Measurements from ENCODE around the gene TCAP.
A peak's percentile ranks its signal among the peaks of the same experiment; 100 is the strongest.

Gene TCAP

GRCh38 chr17:39701012-39701783 is 36.0 kb downstream of the TCAP start:
- H3K9me2 ChIP-seq (replicated peaks; ENCODE audit: insufficient read depth, low read length), result no peaks in the 10 kb centered on the region
- no peaks in the 10 kb centered on the region for H3K36me3 ChIP-seq (replicated peaks; ENCODE audit: insufficient read depth, low read length)
- H3K4me2 ChIP-seq (ENCODE audit: low read depth, low read length), result no peak overlapping the region
- H3K4me1 ChIP-seq (ENCODE audit: low read length), result peaks cover 17% of the 10 kb centered on the region
- no peak overlapping the region for H3K9ac ChIP-seq (ENCODE audit: low read length)
- H3K9me3 ChIP-seq (replicated peaks; ENCODE audit: insufficient read depth, low read length), result no peaks in the 10 kb centered on the region
- TF ChIP-seq EZH2phosphoT487 (IDR thresholded peaks at IDR 0.05; ENCODE audit: low read length), result no peak
- no peak for TF ChIP-seq EZH2 (optimal IDR thresholded peaks at IDR 0.05; ENCODE audit: low read depth, low read length)
- TF ChIP-seq CTCF (IDR thresholded peaks at IDR 0.05; ENCODE audit: low read length), result no peak
- no peaks in the 10 kb centered on the region for H3F3A ChIP-seq (ENCODE audit: insufficient read depth, low read length)
- no peaks in the 10 kb centered on the region for H3K27me3 ChIP-seq (replicated peaks; ENCODE audit: insufficient read depth, low read length)
- DNase-seq, result no peak
- no peak overlapping the region for H3K27ac ChIP-seq (ENCODE audit: low read length)
- H2AFZ ChIP-seq (ENCODE audit: low read length), result no peak overlapping the region
- no peaks in the 10 kb centered on the region for H3K79me2 ChIP-seq (ENCODE audit: low read length)
- no peaks in the 10 kb centered on the region for H4K20me1 ChIP-seq (ENCODE audit: insufficient read depth, low read length)
- H3K4me3 ChIP-seq (ENCODE audit: low read length), result no peak overlapping the region

GRCh38 chr17:39701784-39702422 is 36.8 kb downstream of the TCAP start:
- Histone ChIP-seq H3K9me3 (replicated peaks; ENCODE audit: insufficient read depth, low read length) (no peaks in the 10 kb centered on the region), H4K20me1 (ENCODE audit: insufficient read depth, low read length) (no peaks in the 10 kb centered on the region), H3K9me2 (replicated peaks; ENCODE audit: insufficient read depth, low read length) (no peaks in the 10 kb centered on the region), H2AFZ (ENCODE audit: low read length) (no peak overlapping the region), H3K4me3 (ENCODE audit: low read length) (no peak overlapping the region), H3K79me2 (ENCODE audit: low read length) (no peaks in the 10 kb centered on the region), H3K27ac (ENCODE audit: low read length) (no peak overlapping the region), H3K4me1 (ENCODE audit: low read length) (peaks cover 21% of the 10 kb centered on the region), H3K4me2 (ENCODE audit: low read depth, low read length) (no peak overlapping the region), H3K9ac (ENCODE audit: low read length) (no peak overlapping the region), H3K36me3 (replicated peaks; ENCODE audit: insufficient read depth, low read length) (no peaks in the 10 kb centered on the region), H3F3A (ENCODE audit: insufficient read depth, low read length) (no peaks in the 10 kb centered on the region), H3K27me3 (replicated peaks; ENCODE audit: insufficient read depth, low read length) (no peaks in the 10 kb centered on the region)
- TF ChIP-seq EZH2phosphoT487 (IDR thresholded peaks at IDR 0.05; ENCODE audit: low read length) (no peak), CTCF (IDR thresholded peaks at IDR 0.05; ENCODE audit: low read length) (no peak), EZH2 (optimal IDR thresholded peaks at IDR 0.05; ENCODE audit: low read depth, low read length) (no peak)
- no peak for DNase-seq

- no peaks in the 10 kb centered on the region for H3K27me3 ChIP-seq (replicated peaks; ENCODE audit: insufficient read depth, low read length)
- peak overlapping the region; percentile 38; the same call in 1 of the 2 replicates for H3K4me2 ChIP-seq (ENCODE audit: low read depth, low read length)
- H3K9me2 ChIP-seq (replicated peaks; ENCODE audit: insufficient read depth, low read length), result no peaks in the 10 kb centered on the region
Observed at GRCh38 chr17:39702901-39703893, 38.0 kb downstream of the TCAP start.

More at GRCh38 chr17:39702901-39703893, 38.0 kb downstream of the TCAP start:
- Histone ChIP-seq H3K4me3 (ENCODE audit: low read length) (no peak overlapping the region), H3K4me1 (ENCODE audit: low read length) (peaks cover 27% of the 10 kb centered on the region), H3K9ac (ENCODE audit: low read length) (no peak overlapping the region; the same call in 1 of the 2 replicates), H4K20me1 (ENCODE audit: insufficient read depth, low read length) (no peaks in the 10 kb centered on the region), H3K9me3 (replicated peaks; ENCODE audit: insufficient read depth, low read length) (no peaks in the 10 kb centered on the region), H2AFZ (ENCODE audit: low read length) (peak overlapping the region; percentile 33), H3K79me2 (ENCODE audit: low read length) (no peaks in the 10 kb centered on the region), H3K27ac (ENCODE audit: low read length) (peak overlapping the region; percentile 61; the same call in 1 of the 2 replicates), H3F3A (ENCODE audit: insufficient read depth, low read length) (no peaks in the 10 kb centered on the region), H3K36me3 (replicated peaks; ENCODE audit: insufficient read depth, low read length) (no peaks in the 10 kb centered on the region)
- TF ChIP-seq EZH2 (optimal IDR thresholded peaks at IDR 0.05; ENCODE audit: low read depth, low read length), result no peak
- TF ChIP-seq CTCF (IDR thresholded peaks at IDR 0.05; ENCODE audit: low read length), result no peak
- TF ChIP-seq EZH2phosphoT487 (IDR thresholded peaks at IDR 0.05; ENCODE audit: low read length), result no peak
- DNase-seq, result peak; percentile 78
